NCI-H2081 (cell line): Measurements from ENCODE around the gene ZNF532.

Source experiments
- DNase-seq, 2 experiments: peaks; one replicate each; lab custom pipeline; 2025; lab: John Stamatoyannopoulos, UW

The ZNF532 gene

GRCh38 chr18:58870621-58871020 is 5.9 kb downstream of the ZNF532 start:
- no peak for DNase-seq

GRCh38 chr18:58871514-58872420 is 7.1 kb downstream of the ZNF532 start:
- no peak for DNase-seq

GRCh38 chr18:58878640-58879039 is 14.0 kb downstream of the ZNF532 start:
- DNase-seq: no peak

GRCh38 chr18:58881477-58881876 is 16.8 kb downstream of the ZNF532 start:
- DNase-seq: no peak

GRCh38 chr18:58882044-58882443 is 17.4 kb downstream of the ZNF532 start:
- no peak for DNase-seq

GRCh38 chr18:58882686-58883085 is 18.0 kb downstream of the ZNF532 start:
- no peak for DNase-seq

GRCh38 chr18:58884680-58885079 is 20.0 kb downstream of the ZNF532 start:
- DNase-seq: no peak

GRCh38 chr18:58886431-58886830 is 21.8 kb downstream of the ZNF532 start:
- no peak for DNase-seq

- no peak for DNase-seq
These were observed 22.4 kb downstream of the ZNF532 start for GRCh38 chr18:58886864-58887612.

- DNase-seq: no peak
These were observed 22.9 kb downstream of the ZNF532 start for GRCh38 chr18:58887613-58887963.

GRCh38 chr18:58891776-58892175 is 27.1 kb downstream of the ZNF532 start:
- no peak for DNase-seq

GRCh38 chr18:58892488-58892887 is 27.8 kb downstream of the ZNF532 start:
- no peak for DNase-seq

- DNase-seq: no peak
These were observed 28.9 kb downstream of the ZNF532 start for GRCh38 chr18:58893388-58894099.

- DNase-seq: no peak
These were observed 30.3 kb downstream of the ZNF532 start for GRCh38 chr18:58894930-58895329.

GRCh38 chr18:58895385-58895784 is 30.7 kb downstream of the ZNF532 start:
- no peak for DNase-seq

- no peak for DNase-seq
These were observed 31.6 kb downstream of the ZNF532 start for GRCh38 chr18:58896268-58896667.

GRCh38 chr18:58896734-58897508 is 32.2 kb downstream of the ZNF532 start:
- DNase-seq: no peak

GRCh38 chr18:58898010-58898799 is 33.5 kb downstream of the ZNF532 start:
- DNase-seq: no peak

- DNase-seq: no peak
These were observed 35.5 kb downstream of the ZNF532 start for GRCh38 chr18:58900015-58900649.

- no peak for DNase-seq
These were observed 36.5 kb downstream of the ZNF532 start for GRCh38 chr18:58901143-58901542.

GRCh38 chr18:58901783-58902182 is 37.1 kb downstream of the ZNF532 start:
- no peak for DNase-seq
